Cardiac fibroblast (primary cell): ENCODE measurements around the gene SPO11.
"Not testable (repeated sequence)": the region's sequence is repeated elsewhere in the genome, so short reads cannot be mapped to it uniquely, and the experiment has no call there.

Source experiments
- DNase-seq, 2 donors: peaks; one replicate each; pipeline versions ENCODE4 v3.0.0 to v3.0.0-alpha.2; 2010; ENCODE audit warnings: low read depth in 2 of 2
- H3K4me3 ChIP-seq, 2 donors: replicated peaks in 1 of 2; 1 replicate in 1 of 2; 2 replicates in 1 of 2; pipeline ENCODE4 v1.5.1; 2011; ENCODE audit warnings: low read depth in 2 of 2, low read length in 2 of 2, mild to moderate bottlenecking in 2 of 2, moderate library complexity in 1 of 2
- TF ChIP-seq, protein P1 (sequence below): IDR thresholded peaks from one replicate; pipeline ENCODE4 v1.5.1; 2011; ENCODE audit warnings: low read depth, mild to moderate bottlenecking, low read length, inconsistent platforms

The SPO11 gene

GRCh38 chr20:57332105-57333089 lies 2.8 kb downstream of the SPO11 start:
- TF ChIP-seq, protein P1, sequence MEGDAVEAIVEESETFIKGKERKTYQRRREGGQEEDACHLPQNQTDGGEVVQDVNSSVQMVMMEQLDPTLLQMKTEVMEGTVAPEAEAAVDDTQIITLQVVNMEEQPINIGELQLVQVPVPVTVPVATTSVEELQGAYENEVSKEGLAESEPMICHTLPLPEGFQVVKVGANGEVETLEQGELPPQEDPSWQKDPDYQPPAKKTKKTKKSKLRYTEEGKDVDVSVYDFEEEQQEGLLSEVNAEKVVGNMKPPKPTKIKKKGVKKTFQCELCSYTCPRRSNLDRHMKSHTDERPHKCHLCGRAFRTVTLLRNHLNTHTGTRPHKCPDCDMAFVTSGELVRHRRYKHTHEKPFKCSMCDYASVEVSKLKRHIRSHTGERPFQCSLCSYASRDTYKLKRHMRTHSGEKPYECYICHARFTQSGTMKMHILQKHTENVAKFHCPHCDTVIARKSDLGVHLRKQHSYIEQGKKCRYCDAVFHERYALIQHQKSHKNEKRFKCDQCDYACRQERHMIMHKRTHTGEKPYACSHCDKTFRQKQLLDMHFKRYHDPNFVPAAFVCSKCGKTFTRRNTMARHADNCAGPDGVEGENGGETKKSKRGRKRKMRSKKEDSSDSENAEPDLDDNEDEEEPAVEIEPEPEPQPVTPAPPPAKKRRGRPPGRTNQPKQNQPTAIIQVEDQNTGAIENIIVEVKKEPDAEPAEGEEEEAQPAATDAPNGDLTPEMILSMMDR = no peak
- DNase-seq = no peak
- H3K4me3 ChIP-seq = no peak overlapping the region

DNA sequence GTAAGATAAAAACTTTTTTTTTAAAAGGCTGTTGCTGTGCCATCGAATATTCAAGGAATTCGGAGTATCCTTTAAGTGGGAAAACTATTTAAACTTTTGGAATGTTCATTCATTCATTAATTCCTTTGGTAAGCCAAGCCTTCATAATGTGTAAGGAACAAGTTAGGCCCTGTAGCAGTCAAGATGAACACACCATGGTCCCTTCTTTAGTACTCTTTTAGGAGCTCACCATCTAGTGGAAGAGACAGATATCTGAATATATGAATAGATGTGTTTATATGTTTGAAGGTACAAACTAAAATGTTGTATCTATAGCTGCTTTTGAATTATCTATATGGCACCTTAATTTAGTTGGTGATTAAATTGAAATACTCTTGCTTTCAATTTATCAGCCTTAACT lies 5.8 kb downstream of the SPO11 start:
- TF ChIP-seq, protein P1 = no peak
- H3K4me3 ChIP-seq = no peak overlapping the region
- no peak for DNase-seq

GRCh38 chr20:57341663-57342062 lies 12.1 kb downstream of the SPO11 start:
- no peak overlapping the region for H3K4me3 ChIP-seq
- TF ChIP-seq, protein P1 = no peak
- DNase-seq = no peak

DNA sequence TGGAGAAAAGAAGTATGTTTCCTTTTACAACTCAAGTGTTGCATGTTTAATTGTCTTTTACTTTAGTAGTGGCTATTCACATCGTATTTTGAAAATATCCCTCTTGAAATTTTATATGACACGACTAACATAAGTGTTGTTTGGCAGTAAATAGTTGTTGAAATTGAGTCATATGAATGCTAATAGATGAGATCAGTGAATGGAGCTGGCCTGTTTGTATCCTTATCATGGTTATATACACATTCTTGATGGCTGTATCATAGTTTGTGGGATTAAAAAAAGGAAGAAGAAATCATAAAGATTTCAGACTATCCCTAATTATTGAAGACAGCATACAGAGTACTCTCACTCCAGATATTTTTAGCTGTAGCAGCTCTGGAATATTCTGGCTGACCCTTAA lies 13.2 kb downstream of the SPO11 start:
- no peak overlapping the region for H3K4me3 ChIP-seq
- peak; percentile 20 to 37 for DNase-seq
- TF ChIP-seq, protein P1 = no peak

DNA sequence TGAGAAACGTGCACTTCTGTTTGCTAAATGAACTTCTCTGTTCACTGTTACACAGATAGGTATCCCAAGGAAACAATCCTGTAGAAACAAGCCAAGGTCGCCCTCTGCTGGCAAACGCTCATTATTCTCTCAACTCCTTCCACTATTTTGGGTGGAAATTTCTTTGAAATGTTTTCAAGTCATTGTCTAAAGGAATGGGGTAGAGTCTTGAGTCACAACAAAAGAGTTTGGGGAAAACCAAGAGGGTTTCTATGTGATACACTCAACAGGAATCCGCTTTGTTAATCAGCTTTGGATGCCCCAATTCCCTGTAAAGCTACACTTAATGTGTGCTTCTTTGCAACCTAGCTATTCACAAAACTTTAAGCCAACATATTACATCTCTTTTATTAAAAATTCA lies 16.9 kb downstream of the SPO11 start:
- TF ChIP-seq, protein P1 = peak; percentile 70
- H3K4me3 ChIP-seq = no peak overlapping the region

DNA sequence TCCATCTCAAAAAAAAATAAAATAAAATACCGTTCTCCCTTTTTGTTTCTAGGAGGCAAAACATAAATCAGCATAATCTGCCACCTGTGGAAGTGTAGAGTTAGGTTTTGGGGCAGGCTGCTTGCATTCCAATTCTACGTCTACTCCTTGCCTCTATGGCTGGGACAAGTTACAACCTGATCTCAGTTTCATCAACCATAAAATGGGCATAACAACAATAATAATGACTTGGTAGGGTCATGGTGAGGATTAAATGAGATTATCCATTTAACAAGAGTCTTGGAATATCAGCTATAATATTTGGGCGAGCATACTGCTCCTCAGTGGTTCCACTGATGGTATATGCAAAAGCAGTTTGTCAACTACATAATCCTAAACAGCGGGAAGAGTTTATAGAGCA lies 17.8 kb downstream of the SPO11 start:
- DNase-seq = no peak
- no peak overlapping the region for H3K4me3 ChIP-seq
- TF ChIP-seq, protein P1 = no peak

More for the DNA sequence above, 16.9 kb downstream of the SPO11 start:
- DNase-seq = peak; percentile 80 to 91

GRCh38 chr20:57348200-57348921 lies 18.8 kb downstream of the SPO11 start:
- DNase-seq, H3K4me3 ChIP-seq: not testable (repeated sequence)

DNA sequence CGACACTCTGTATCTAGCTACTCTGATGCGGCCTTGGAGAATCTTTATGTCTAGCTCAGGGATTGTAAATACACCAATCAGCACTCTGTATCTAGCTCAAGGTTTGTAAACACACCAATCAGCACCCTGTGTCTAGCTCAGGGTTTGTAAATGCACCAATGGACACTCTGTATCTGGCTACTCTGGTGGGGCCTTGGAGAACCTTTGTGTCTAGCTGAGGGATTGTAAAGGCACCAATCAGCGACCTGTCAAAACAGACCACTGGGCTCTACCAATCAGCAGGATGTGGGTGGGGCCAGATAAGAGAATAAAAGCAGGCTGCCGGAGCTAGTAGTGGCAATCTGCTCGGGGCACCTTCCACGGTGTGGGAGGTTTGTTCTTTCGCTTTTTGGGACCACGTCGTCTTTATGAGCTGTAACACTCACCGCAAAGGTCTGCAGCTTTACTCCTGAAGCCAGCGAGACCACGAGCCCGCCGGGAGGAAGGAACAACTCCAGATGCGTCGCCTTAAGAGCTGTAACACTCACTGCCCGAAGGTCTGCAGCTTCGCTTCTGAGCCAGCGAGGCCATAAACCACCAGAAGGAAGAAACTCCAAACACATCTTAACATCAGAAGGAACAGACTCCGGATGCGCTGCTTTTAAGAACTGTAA lies 19.4 kb downstream of the SPO11 start:
- H3K4me3 ChIP-seq, DNase-seq: not testable (repeated sequence)
